HG02981 (cell line): ENCODE measurements around the gene PSMB10.
"Not testable (repeated sequence)": the region's sequence is repeated elsewhere in the genome, so short reads cannot be mapped to it uniquely, and the experiment has no call there.

Experiments used
- ATAC-seq: cut with Tn5 transposase; IDR thresholded peaks from one replicate; pipeline ENCODE4 v1.9.1; 2021; ENCODE audit warnings: mild to moderate bottlenecking, moderate library complexity; ENCODE audit not compliant: unreplicated experiment

The PSMB10 gene

DNA sequence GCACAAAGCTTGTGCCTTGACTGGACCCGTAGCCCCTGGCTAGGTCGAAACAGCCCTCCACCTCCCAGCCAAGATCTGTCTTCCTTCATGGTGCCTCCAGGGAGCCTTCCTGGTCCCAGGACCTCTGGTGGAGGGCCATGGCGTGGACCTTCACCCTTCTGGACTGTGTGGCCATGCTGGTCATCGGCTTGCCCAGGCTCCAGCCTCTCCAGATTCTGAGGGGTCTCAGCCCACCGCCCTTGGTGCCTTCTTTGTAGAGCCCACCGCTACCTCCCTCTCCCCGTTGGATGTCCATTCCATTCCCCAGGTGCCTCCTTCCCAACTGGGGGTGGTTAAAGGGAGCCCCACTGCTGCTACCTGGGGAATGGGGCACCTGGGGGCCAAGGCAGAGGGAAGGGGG is 8.5 kb downstream of the PSMB10 start:
- no peak for ATAC-seq

DNA sequence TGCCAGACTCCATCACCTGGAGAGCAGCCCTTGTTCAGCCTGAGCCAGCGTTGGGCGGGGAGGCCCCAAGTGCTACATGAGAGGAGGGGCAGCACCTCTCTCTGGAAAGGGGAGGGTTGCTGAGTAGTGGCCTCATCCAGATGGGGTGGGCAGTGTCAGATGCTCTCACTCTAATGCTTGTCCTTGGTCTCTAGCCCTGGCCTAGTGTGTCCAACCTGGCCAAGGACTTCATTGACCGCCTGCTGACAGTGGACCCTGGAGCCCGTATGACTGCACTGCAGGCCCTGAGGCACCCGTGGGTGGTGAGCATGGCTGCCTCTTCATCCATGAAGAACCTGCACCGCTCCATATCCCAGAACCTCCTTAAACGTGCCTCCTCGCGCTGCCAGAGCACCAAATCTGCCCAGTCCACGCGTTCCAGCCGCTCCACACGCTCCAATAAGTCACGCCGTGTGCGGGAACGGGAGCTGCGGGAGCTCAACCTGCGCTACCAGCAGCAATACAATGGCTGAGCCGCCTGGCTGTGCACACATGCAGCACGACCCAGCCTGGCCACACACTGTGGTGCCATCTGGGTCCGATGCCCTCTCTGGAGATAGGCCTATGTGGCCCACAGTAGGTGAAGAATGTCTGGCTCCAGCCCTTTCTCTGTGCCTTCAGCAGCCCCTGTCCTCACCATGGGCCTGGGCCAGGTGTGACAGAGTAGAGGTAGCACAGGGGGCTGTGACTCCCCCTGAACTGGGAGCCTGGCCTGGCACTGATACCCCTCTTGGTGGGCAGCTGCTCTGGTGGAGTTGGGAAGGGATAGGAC is 9.3 kb downstream of the PSMB10 start:
- ATAC-seq = no peak

DNA sequence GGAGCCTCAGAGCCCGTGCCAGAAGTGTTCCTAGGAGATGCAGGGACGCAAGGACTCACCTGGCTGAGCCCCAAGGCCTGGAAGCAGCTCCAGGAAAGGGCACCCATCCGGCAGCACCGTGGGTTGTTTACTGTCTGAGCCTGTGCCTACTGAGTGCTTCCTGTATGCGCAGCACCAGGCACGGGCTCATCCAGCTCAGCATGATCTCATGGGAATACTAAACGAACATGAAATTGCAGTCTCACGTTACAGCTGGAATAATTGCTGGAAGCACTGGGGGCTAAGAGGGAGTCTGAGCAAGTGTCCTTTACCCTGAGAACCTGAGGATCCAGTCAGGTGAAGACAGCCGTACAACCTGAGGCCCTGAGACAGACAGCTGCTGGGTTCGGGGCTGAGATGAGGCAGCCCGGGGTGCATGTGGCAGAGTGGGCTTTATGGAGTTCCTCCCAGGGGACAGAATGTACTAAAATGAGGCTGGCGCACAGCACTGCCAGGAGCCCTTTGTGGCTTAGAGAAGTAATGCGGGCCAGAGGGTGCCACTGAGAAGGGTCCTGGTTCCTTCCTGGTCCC is 10.4 kb downstream of the PSMB10 start:
- ATAC-seq = no peak

DNA sequence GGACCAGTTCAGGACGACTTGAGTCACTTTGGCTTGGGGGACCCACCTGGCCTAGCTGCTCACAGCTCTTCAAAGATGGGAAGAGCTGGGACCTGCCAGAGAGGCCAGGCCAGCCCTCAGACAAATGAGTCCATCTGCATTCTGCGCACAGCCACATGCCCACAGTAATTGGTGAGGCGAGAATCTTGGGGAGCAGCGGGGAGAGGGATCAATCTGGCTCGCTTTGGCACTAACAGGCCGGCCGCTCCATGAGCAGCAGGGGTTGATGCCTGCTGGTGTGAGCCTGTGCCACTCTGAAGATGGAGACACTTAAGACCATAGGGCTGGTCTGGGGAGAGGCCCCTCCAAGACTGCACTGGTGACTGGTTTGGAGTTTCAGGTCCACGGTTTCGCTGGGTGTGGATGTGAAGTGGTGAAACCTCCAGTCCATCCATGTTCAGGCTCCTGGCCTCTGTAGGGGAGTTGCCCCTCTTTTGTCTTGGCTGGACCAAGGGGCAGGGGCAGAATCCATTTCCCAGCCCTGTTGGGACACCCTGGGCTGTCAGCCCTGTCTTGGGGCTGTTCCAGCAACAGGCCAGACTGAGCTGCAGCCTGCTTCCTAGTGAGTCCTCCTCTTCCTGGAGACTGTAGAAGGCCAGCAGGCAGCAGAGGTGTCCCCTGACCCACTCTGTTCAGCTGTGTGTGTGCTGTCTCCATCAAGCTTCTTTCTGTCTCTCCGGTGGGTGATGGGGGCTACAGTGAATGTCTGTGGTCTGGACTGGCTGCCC is 12.3 kb downstream of the PSMB10 start:
- no peak for ATAC-seq

DNA sequence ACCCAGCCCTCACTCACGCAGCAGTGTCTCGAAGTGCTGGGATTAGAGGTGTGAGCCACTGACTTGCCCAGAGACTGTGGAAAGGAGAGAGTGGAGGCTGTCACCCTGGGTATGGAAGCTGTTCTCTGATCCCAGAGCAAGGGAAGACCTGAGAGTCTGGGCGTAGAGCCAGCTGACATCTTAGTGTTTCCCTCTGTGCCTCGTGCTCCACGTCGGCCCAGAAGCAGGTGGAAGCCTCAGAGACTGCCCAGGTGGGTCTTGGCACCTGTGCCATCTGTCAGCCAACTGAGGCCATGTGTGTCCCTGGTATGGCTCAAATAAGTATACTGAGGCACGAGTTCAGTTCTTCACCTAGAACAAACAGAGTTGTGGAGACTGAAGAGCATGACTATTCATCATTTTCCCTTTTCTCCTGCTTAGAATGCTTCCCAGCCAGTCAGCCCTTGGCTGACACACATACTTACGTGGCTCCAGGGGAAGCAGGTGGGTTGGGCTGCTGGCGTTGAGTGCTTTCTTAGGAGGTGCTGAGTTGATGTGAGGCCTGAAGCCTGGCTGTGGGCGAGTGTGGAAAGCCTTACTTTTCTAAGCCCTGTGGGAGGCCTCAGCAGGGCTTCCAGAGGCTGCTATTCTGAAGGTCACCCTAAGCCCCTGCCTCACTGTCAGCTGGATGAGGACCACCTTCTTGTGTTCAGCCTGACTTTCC is 13.1 kb downstream of the PSMB10 start:
- ATAC-seq = no peak

DNA sequence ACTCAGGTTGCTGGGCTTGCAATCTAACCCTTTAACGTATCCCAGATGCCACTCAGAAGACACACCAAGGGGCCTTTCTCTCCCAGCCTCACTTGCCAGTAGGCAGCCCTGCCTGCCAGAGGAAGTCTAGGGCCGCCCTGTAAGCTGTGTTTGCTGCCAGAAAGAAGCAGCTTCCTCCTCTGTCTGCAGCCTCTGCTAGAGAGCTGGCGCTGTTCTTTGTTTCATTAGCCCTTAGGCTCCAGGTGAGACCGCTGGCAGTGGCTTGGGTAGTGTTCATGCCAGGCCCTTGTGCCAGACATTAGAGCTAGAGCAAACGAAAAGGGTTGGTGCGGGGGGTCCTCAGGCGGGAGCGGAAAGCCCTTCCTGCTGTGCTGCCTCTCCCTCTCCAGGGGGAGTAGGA is 13.9 kb downstream of the PSMB10 start:
- no peak for ATAC-seq

DNA sequence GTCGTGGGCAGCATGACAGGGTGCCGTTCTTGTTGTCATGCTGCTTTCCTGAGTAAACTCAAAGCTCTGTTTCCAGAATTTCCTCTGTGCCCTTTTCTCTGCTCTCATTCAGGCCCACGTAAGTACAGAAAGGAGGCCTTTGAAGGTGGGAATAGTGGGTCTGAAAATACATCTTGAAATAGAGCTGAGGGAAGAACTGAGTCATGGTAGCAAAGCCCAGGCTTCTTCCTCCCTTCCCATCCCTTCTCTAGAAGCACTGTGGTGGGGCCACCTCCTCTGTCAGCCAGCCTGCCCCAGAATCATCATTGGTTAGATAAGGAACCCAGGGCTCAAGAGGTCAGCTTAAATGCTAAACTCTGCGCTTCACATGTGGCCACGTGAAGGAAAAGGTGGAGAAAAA is 14.4 kb downstream of the PSMB10 start:
- ATAC-seq = no peak

DNA sequence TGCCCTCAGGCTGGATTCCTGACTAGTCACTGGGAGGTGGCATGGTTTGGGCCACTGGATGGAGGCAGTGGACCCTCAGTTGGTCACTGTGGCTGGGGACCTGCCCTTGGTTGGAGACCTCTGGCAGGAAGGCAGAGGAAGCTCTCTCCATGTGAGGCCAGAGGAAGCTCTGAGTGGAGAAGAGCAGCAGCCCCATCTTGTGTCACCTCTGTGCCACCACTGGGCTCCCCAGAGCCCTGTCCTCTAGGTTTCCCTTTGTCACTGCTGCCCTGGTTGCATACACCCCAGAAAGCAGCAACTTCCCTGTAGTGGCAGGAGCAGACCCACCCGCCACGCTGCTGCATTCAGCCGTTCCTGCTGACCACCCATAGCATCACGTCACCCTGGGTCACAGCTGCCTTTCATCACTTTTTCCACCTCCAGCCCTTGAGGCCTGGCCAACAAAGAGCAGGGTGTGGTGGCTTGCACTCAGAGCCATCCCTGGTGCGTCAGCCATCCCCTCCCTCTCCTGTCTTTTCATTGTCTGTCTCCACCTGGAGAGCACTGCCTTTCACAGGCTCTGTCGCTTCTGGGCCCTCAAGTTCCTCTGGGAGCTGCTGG is 16.9 kb downstream of the PSMB10 start:
- ATAC-seq = no peak

DNA sequence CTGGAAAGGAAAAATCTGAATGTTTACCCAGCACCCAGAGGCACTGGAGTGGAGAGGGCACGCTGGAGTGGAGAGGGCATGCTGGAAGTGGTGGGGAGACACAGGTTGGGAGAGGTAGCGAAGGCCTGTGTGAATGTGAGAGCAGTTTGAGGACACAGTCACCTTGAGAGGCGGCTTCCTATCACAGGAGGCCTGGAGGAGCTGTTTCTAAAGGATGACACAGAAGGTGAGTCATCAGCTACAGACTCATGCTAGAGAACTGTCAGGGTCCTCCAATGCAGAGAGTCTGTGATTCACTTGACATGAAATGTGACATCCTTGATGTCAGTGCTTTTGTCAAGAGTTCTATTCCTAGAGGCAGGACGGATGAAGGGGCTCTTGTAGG is 18.8 kb downstream of the PSMB10 start:
- no peak for ATAC-seq

DNA sequence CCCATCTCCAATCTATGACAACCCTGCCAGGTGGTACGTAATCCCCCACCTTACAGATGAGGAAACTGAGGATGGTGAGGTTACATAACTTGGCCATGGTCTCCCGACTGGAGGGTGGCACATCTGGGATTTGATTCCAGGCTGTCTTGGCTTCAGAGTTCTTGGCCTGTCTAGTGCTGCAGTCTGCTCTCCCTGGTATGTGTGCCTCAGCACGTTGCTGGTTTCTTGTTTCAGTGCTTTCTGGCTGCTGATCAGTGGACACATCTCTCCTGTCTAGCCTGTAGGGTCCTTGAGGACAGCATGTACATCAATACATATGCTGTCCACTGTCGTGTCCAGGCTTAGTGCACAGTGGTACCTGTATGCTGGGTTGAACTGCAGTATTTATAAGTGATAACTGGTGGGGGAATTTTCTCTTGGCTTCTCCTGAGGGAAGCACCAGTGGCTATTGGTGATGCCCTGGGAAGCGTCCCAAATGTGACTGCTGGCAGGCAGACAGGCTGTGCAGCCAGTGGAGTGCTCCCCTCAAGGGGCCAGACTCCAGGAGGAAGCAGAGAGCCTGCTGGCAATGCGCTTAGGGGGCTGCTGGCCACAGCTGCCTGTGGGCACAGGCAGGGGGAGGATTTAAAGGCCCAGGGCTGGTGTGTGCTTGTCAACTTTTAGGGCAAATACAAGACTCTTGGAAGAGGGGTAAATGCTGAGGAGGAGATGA is 19.4 kb downstream of the PSMB10 start:
- no peak for ATAC-seq

DNA sequence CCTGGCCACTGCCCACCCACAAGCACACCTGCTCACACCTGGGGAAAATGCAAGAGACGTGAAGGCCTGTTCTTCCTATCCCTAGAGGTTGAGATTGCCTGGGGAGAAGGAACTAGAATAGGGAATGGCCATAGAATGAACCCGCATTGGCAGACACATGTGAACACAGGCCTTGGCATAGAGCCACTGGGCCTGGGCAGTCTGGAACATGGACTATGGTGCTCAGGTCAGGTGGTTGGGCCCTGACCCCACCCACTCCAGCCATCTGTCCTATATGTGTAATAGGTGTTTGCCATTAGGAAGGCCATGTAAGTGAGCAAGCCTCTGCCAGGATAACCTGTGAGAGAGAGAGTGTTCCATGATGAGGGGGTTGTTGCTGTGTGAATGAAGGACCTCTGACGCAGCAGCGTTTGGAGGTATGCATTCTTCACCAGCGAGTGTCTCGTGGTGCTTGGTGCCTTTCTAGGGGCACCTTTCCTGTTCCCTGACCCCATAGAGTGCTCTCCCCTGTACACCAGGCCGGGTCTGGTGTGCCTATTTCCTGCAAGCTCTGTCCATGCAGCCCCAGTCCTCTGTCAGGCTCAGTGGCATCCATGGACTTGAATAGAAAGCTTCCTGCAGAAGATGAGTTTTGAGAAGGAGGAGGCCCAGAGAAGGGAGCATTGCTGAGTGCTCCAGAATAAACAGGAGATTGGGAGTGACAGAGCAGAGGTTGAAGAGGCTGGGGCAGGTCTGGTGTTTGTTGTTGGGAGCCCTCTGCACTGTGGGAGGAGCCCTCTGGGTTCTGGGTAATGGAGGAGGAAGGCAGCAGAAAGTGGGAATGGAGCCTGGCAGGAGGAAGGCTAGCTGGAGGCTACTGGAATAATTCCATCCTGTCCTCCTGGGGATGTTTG is 20.6 kb downstream of the PSMB10 start:
- no peak for ATAC-seq

DNA sequence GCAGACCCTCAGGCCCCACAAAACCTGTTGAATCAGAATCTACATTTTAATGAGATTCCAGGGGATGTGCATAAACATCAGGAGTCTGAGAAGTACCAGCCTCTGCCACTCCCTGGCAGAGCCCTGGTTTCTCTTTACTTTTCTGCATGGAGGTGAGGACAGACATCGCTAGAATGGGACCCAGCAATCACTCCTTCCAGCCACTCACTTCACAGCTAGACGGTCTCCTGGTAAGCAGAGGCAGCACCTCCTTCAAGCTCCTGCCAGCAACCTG is 21.2 kb downstream of the PSMB10 start:
- ATAC-seq = not testable (repeated sequence)

DNA sequence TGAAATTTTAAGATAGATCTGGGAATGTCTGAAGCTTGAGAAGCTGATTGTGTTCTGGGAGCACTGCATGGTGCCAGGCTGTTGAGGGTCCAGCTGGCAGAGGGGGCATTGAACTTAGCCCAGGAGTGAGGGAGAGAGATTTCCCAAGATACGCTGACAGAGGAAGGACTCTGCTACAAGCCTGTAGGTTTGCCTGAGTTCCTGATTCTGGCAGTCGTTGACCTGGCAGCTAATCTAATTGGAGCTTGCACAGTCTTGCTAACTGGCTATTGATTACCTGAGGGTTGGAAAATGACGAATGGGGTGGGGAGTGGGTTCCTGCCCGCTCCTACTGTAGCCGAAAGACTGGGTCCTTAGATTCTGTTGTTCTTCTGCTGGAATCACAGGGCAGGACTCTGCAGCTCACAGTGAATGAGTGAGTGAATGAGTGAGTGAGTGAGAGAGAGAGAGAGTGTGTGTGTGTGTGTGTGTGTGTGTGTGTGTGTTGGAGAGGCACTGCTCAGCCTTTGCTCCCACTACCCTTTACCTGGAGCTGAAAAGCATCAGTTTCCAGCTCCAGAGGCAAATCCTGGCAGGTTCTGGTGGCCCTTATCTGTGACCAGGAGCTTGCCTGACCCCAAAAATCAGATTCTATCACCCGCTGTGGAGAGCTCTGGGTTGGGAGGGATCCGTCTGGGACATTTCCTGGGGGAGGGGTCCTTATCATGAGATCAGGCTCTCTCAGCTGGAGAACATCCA is 21.7 kb downstream of the PSMB10 start:
- ATAC-seq = no peak

DNA sequence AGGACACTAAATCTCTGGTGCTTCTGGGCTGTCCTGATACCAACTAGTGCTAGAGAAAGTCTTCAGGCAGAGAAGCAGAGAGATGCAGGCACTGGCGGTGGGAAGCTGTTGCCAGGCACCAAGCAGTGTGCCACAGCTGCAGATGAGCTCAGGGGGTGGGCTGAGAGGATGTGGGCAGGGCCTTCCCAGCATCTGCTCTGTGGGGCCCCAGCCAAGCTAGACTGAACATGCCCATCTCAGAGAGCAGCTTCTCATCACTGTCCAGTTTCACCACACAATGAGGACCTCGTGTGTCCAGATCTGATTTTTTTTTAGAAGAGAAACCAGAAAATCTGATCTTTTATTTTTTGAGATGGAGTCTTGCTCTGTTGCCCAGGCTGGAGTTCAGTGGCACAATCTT is 26.5 kb downstream of the PSMB10 start:
- no peak for ATAC-seq

DNA sequence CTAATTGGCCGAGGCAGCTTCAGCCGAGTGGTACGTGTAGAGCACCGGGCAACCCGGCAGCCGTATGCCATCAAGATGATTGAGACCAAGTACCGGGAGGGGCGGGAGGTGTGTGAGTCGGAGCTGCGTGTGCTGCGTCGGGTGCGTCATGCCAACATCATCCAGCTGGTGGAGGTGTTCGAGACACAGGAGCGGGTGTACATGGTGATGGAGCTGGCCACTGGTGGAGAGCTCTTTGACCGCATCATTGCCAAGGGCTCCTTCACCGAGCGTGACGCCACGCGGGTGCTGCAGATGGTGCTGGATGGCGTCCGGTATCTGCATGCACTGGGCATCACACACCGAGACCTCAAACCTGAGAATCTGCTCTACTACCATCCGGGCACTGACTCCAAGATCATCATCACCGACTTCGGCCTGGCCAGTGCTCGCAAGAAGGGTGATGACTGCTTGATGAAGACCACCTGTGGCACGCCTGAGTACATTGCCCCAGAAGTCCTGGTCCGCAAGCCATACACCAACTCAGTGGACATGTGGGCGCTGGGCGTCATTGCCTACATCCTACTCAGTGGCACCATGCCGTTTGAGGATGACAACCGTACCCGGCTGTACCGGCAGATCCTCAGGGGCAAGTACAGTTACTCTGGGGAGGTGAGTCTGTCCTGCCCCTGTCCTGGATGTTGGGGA is 27.5 kb downstream of the PSMB10 start:
- ATAC-seq = no peak

DNA sequence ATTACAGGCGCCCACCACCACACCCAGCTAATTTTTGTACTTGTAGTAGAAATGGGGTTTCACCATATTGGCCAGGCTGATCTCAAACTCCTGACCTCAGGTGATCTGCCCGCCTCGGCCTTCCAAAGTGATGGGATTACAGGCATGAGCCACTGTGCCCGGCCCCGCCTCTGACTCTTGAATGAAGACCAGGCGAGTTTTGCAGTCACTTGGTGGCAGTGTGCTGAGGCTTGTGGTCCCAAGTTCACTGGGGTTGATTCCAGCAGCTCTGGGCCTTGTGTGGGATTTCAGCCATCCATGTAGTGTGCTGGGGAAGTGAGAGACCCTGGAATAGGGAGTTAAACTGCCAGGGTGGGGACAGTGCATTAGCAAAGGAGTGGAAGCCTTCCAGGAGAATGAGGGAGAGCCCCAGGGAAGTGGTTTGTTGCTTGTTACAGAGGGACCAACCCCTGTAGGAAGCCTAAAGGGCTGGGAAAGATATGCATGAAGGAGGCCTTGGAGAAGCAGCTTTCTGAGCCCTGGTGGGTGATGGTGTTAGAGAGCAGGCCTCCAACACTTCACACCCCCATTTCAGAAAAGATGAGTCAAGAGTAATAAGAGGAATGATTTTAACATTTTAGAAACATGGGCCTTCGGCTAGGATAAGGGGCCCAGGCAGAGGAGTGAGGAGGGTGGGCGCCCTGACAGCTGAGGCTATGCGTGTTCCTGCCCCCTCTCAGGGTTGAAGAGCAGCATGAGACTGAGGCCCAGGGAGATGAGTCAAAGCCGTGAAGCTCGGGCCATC is 29.1 kb downstream of the PSMB10 start:
- ATAC-seq = no peak

DNA sequence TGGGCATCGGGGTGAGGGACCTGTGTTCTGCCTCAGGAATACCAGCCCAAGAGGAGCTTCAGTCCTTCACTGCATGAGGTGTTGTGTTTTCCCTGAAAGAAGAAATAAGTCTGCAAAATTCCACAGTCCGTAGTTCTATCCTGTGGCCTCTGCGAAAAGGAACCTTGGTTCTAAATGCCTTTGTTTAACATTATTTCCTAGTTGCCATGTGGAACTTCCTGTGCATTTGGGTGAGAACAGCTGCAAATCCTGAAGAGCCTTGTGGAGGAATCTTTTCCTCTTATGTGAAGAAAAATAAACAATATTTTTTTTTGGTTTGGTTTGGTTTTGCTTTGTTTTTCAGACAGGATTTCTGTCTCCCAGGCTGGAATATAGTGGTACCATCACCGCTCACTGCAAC is 33.8 kb downstream of the PSMB10 start:
- no peak for ATAC-seq

DNA sequence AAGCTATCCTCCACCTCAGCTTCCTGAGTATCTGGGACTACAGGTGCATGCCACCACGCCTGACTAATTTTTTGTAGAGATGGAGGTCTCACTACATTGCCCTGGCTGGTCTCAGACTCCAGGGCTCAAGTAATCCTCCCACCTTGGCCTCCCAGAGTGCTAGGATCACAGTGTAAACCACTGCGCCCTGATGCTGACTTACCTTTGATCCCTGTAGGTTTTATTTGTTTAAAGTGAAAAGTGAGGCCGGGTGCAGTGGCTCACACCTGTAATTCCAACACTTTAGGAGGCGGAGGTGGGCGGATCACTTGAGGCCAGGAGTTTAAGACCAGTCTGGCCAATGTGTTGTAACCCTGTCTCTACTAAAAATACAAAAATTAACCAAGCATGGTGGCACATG is 34.9 kb downstream of the PSMB10 start:
- no peak for ATAC-seq
